ENCODE measurements around the gene HBS1L. TPM values are rescaled to one million over a fixed set of nuclear protein-coding genes. Genes with fewer than 3 reads are reported as not detected.
A peak's percentile ranks its signal among the peaks of the same experiment; 100 is the strongest.

HBS1L gene
- total and polyA plus RNA-seq, 10 of the 15 experiments (the other 5 are each of a cell fraction or from before 2014, with no cell fraction given): 58.7 to 142 (median 78.8) TPM

DNA sequence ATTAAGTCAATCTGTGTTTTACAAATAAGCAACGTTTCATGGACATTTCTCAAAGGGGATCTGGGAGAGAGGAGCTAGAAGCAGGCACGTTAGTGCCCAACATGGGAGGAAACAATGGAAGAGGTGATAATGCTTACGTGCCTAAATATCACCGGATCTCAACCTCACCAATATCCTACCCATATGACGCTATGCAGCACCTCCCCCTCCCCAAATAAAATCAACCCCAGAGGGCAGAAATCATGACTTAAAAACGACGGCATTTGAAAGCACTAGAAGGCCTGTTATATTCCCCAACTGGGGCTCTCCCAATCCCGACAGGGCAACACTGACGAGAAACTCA lies 425 bp downstream of the HBS1L start:
- POLR2A ChIA-PET: interaction anchor here (0.8 to 5.6 kb wide), 10 partner anchors 8 to 87 kb away, joined by 3 to 25 read pairs (median 5); no protein-coding TSS in a partner anchor
- 4% methylated on average over 9 of the region's 9 CpGs for WGBS (ENCODE audit: insufficient coverage, insufficient replicate concordance, low lambda C conversion rate, missing lambda C conversion rate)
- H2AFZ ChIP-seq (ENCODE audit: control insufficient read depth, low read depth, low read length): peak overlapping the region; percentile 94
- DNase-seq (ENCODE audit: low read depth, low spot score) (no peak), ATAC-seq (peak; percentile 40), FAIRE-seq (no peak)
- H3K4me1 ChIP-seq (ENCODE audit: control insufficient read depth, insufficient read depth, low read length): no peaks in the 10 kb centered on the region
- SMC1A ChIA-PET (ENCODE audit: uncharacterized antibody, unreplicated experiment): interaction anchor here (1.2 to 4.9 kb wide), 17 partner anchors 12 to 130 kb away, joined by 3 to 56 read pairs (median 8); no protein-coding TSS in a partner anchor
- H3K36me3 ChIP-seq (ENCODE audit: control insufficient read depth in 2 of 2, insufficient read depth in 2 of 2, low read length in 1 of 2): peaks cover 0 to 8% of the 10 kb centered on the region in 2 experiments; a peak in 1 of 4 replicates
- peak overlapping the region; percentile 89 for H3K4me3 ChIP-seq
- RAD21 ChIA-PET (ENCODE audit: unreplicated experiment): interaction anchor here (0.6 to 4.9 kb wide), 17 partner anchors 8 to 931 kb away, joined by 3 to 63 read pairs (median 5); partner anchors contain the start of gene MYB
- H3K9me3 ChIP-seq (replicated peaks; ENCODE audit: control insufficient read depth, insufficient read depth, low read length): no peaks in the 10 kb centered on the region
- intact Hi-C loops (cut with micrococcal nuclease; ENCODE audit: unreplicated experiment): loop anchor here (2.0 to 5.0 kb wide), 3 partner anchors 35 to 128 kb away; partner anchors contain the start of gene MYB
- H3K27me3 ChIP-seq (replicated peaks in 1 of 2; ENCODE audit: control insufficient read depth in 2 of 2, insufficient read depth in 2 of 2, low read length in 1 of 2): no peaks in the 10 kb centered on the region
- H4K20me1 ChIP-seq (ENCODE audit: control insufficient read depth, insufficient read depth): no peaks in the 10 kb centered on the region
- TF ChIP-seq TARDBP (IDR thresholded peaks at IDR 0.05; ENCODE audit: borderline replicate concordance) (0 out of 2 replicates have a peak, but pooled peaks have one; percentile 14), ZNF384 (IDR thresholded peaks at IDR 0.05; ENCODE audit: borderline replicate concordance, low read depth, low read length) (no peak), ATF2 (IDR thresholded peaks at IDR 0.05; ENCODE audit: low read length) (0 out of 2 replicates have a peak, but pooled peaks have one; percentile 14), PRDM15 (CRISPR knock-in tag; IDR thresholded peaks at IDR 0.05) (no peak), IKZF2 (IDR thresholded peaks at IDR 0.05) (peak in 1 of 2 experiments; percentile 6; a peak in 1 of 4 replicates), SMAD5 (IDR thresholded peaks at IDR 0.05; ENCODE audit: low read depth) (no peak), SMAD1 (IDR thresholded peaks at IDR 0.05; ENCODE audit: low read depth, partially characterized antibody) (peak; percentile 25), CHD1 (IDR thresholded peaks at IDR 0.05; ENCODE audit: low read depth, low read length) (0 out of 2 replicates have a peak, but pooled peaks have one; percentile 24), ZNF217 (IDR thresholded peaks at IDR 0.05) (no peak)
- TF ChIP-seq, protein P1, sequence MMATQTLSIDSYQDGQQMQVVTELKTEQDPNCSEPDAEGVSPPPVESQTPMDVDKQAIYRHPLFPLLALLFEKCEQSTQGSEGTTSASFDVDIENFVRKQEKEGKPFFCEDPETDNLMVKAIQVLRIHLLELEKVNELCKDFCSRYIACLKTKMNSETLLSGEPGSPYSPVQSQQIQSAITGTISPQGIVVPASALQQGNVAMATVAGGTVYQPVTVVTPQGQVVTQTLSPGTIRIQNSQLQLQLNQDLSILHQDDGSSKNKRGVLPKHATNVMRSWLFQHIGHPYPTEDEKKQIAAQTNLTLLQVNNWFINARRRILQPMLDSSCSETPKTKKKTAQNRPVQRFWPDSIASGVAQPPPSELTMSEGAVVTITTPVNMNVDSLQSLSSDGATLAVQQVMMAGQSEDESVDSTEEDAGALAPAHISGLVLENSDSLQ (IDR thresholded peaks at IDR 0.05): no peak
- H3K79me2 ChIP-seq (ENCODE audit: control insufficient read depth, insufficient read depth, low read length): peaks cover 50% of the 10 kb centered on the region
- CTCF ChIA-PET: interaction anchor here (1.0 to 3.7 kb wide), 8 partner anchors 13 to 129 kb away, joined by 3 to 36 read pairs (median 8); no protein-coding TSS in a partner anchor
- BruUV-seq (replicated peaks): TSS peak; percentile 73
- peak overlapping the region; percentile 94 for H3K27ac ChIP-seq (ENCODE audit: control insufficient read depth, insufficient read depth)
- in situ Hi-C loops (cut with MboI): no loop called here
- H3K9ac ChIP-seq (ENCODE audit: control insufficient read depth, insufficient read depth, low read length): peak overlapping the region; percentile 99
- H3K4me2 ChIP-seq (ENCODE audit: control insufficient read depth, insufficient read depth): peak overlapping the region; percentile 87

Data from GM12878 (cell line).